Fibroblast of skin of scalp (primary cell): Measurements from ENCODE around the gene CPNE7.
"Not testable (repeated sequence)": the region's sequence is repeated elsewhere in the genome, so short reads cannot be mapped to it uniquely, and the experiment has no call there.

Source experiments
- DNase-seq: peaks from one replicate; pipeline ENCODE4 v3.0.0-alpha.2; 2013

The CPNE7 gene

DNA sequence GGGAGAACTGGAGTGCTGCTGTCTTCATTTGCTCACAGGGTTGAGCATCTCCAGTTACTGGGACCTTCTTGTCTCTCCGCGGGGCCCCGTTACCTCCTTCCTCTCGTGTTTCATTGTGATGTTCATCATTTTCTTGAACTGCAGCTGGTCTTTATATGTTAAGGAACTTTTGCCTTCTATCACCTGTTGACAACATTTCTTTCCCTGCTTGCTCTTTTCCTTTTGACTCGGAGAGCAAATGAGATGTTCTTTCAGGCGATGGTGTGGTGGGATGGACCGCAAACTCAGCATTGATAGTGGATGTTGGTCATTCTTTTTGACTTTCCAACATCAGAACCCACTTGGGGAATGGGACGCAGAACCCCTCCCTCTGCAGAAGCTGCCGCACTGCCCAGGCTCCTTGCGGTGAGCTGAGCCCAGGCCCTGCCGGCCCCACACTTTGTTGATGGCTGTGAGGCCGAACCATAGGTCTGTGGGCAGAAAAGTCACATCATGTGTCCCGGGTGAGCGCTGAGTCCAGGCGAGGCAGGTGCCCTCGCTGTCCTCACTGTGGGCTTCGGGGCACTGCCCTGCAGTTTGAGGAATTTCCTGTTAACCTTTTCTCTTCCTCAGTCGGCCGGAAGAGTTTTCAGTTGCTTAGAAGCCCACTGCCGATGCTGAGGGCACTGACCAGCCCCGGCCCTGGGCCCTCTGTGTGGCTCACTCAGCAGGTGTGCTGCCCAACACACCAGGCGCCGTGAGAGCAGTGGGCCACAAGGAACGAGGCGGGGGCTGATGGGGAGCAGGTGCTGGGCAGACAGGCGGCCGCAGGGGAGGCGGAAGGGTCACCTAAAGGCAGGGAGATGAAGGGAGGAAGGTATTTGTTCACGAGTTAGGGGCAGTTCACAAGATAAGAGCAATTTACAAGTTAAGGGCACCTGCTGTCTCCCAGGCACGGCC, 7.6 kb upstream of the CPNE7 start:
- DNase-seq: no peak

- DNase-seq: no peak
Measured at GRCh38 chr16:89569506-89570341, 5.8 kb upstream of the CPNE7 start.

DNA sequence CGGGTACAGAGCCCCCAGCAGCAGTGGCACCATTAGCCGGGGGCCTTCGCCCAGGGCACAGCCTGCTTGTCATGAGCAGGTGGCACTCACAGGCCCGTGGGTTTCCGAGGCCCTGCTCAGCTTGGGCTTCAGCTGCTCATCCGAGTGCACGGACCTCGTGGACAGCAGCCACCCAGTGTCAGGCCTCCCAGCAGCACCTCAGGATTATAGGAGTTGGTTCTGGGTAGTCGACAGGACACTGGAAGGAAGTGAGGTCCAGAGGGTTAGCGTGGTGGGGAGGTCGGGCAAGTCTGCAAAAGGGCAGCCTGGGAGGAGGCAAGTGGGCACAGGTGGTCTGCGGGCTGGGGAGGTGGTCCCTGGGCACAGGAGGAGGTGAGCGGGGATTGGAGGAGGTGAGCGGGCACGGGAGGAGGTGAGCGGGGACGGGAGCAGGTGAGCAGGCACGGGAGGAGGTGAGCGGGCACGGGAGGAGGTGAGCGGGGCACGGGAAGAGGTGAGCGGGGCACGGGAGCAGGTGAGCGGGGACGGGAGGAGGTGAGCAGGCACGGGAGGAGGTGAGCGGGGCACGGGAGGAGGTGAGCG, 5.1 kb upstream of the CPNE7 start:
- DNase-seq: no peak

- DNase-seq: not testable (repeated sequence)
Measured at GRCh38 chr16:89570983-89571598, 4.5 kb upstream of the CPNE7 start.

DNA sequence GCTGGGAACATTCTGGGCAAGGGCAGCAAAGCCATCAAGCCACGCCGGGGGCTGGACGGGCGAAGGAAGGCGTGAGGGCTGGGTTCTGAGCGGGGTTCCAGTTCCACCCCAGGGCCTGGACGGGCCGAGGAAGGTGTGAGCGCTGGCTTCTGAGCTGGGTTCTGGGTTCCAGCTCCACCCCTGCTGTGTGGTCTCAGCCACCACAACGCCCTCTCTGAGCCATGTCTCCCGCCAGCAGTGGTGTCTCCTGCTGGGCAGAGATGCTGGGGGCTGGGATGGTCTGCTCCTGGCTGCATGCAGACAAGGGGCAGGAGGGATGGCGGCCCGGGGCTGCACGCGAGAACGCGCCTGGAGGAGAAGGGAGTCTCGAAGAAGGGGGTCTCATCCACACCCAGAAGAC, 3.9 kb upstream of the CPNE7 start:
- DNase-seq: no peak

DNA sequence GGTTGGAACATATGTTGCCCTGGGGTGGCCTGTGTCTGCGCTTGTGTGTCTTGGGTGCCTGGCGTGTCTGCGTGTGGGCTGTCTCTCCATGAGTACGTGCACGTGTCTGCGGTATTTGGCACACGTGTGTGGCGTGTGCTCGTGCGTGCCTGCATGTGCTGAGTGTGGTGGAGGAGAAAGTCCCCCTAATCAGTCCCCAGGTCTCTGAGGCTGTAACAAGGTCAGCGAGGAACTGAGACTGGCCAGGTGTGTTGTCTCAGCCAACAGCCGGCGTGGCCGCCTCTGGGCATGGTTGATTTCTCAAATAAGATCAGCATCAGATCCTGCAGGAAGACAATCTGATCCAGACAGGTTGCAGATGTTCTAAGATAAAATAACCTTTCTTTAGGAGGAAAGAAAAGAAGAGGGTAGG, 3.5 kb upstream of the CPNE7 start:
- DNase-seq: no peak

DNA sequence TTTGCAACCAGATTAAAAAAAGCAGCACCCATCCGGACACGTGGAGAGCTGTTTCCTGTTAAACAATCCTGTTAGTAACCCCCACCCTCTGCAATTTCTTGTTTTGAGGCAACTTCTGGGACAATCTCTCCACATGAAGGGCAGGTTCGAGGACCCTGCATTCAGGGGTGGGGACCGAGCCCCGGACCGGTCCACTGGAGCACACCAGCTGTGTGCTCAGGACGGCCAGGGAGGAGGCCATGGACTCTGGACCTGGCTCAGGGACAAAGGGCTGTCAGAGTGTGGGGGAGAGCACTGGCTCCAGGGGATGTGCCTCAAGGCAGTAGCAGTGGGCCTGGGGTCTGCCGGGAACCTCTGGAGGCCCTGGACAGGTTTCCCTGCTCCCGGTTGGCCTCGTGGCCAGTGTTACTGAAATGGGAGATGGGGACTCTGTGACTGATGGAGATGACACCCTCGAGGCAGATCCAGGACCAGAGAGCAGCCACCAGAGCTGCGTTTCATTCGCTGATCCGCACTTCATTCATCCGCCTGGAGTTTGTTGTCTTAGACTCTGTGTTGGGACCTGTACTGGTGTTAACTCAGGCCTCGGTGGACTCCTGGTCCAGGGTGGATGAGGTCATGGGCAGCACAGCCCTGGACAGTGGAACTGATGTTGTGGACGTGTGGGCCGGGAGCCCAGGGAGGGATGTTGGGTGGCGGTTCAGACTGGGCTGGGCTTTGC, 2.9 kb upstream of the CPNE7 start:
- DNase-seq: no peak

GRCh38 chr16:89573826-89574680, 1.5 kb upstream of the CPNE7 start:
- no peak for DNase-seq

DNA sequence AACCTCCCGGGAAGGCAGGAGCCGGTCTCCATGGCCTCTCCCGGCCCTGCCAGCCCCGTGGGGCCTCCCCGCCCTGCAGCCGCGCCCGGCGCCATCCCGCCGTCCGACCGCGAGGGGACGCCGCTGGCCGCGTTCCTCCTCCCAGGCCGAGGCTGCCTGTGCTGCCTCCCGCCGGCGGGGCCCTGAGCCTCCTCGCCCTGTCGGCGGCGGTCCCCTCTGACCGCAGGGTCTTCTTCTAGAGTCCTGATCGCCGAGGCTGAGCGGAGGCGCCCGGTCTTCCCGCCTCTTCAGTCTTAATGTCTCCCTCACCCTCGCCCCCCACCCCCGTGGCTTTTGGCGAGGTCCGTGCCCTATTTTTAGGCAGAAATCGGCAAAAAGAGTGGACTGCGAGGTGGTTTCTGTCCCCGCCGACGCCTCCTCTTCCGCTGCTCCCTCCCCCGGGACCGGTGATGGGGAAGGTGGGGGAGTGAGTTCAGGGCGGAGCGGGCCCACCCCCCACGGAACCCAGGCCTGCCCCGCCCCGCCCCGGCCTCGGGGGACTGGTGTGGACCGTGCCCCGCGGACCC, 794 bp upstream of the CPNE7 start:
- peak; percentile 70 for DNase-seq

GRCh38 chr16:89576153-89577054, 846 bp downstream of the CPNE7 start:
- DNase-seq: no peak

DNA sequence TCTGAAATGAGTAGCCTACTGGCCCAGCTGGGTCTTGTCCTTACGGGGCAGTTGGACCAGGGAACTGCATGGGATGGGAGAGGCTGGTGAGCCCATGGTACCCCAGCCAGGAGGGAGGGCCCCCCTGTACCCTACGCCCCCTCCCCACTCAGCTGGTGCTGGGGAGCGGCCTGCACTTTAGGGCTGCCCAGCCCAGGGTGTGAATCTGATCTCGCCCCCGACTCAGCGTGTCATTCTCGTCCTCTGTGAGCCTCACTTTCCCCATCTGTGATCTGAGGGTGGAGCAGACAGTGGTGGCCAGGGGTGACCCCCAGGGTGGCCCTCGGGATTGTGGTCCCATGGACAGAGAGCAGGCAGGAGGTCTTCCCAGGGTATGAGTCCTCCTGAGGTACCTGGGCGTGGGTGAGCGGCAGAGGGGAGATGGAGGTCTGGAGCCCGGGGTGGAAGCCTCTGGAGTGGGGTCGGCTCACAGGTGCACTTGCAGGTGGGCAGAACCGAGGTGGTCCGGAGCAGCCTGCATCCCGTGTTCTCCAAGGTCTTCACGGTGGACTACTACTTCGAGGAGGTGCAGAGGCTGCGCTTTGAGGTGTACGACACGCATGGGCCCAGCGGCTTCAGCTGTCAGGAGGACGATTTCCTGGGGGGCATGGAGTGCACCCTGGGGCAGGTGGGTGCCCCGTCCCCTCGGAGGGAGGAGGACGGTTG, 1.6 kb downstream of the CPNE7 start:
- no peak for DNase-seq

GRCh38 chr16:89579351-89579750, 3.8 kb downstream of the CPNE7 start:
- DNase-seq: no peak

GRCh38 chr16:89581045-89581695, 5.6 kb downstream of the CPNE7 start:
- peak; percentile 98 for DNase-seq

DNA sequence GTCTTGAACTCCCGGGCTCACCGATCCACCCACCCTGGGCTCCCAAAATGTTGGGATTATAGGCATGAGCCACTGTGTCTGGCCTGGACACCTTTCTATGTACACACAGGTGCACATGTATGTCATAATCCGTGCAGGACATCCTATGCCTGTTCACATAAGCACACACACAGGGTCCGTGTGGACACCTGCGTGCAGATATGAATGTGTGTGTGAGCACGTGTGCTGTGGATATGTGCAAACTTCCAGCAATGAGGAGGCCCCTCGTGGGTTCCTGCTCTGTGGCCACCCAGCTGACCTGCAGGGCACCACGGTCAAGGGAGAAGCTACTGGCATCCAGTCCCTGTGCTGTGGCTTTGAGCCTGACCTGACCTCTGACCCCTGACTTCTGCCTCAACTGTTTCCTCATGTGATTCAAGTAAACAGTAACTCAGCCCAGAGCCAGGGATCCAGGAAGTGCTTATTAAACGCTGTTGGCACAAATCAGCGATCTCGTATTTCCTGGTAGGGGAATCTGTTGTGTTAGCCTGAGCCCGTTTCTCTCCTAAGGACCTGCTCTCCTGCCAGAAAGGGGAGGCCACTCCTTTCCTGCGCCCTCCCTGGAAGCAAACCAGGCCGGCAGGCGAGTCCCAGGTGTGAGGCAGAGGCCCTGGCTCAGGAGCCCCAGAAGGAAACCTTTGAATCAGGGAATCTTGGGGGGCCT, 6.5 kb downstream of the CPNE7 start:
- DNase-seq: no peak

DNA sequence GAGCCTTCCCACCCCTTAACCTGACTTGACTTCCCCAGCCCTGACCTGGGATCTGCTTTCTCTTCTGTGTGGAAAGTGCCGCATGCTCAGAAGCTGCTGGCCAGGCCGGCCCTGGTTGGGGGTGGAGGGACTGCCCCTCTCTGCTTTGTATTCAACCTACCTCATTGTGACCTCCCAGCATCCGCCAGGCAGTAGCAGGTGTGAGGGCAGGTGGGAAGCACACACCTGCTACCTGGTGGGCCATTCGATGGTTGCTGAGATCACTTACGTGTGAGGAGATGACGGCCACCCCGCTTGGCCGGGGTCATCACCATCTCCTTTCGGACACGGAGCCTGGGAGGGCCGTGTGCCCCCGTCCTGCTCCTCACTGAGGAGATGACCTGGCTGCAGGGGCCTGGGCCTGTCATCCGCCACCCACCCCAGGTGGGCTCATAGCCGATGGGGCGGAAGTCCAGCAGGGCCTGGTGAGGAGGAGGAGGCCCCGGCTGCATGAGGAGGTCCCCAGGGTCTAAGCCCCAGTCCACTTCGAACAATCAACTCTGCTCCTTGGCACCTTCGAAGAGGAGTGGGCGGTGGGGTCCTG, 7.1 kb downstream of the CPNE7 start:
- DNase-seq: no peak

DNA sequence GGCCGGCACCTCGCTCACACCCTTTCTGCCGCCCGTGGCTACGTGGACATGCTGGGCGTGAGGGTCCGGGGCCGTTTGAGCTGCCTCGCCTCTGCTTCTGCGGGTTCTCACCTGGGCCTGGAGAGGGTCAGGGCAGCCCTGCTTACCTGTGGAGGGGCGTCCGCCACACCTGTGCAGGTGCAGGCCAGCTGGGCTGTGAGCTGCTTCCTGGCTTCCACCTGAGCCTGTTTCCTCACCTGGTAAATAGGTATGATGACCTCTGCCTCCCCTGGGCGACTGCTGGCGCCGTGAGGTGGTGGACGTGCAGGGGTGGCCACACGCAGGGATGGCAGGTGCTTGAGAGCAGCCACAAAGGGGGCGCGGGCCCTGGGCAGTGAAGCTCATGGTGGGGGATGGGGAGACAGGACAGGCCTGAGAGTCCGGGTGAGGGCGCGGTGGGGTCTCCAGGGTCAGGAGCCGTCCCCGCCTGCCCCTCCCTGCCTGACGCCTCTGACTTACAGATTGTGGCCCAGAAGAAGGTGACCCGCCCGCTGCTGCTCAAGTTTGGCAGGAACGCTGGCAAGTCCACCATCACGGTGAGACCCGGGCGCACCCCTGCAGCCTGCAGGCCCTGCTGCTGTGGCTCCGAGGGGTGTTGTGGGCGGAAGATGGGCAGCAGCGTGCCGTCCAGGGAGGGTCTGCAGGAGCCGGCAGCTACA, 7.8 kb downstream of the CPNE7 start:
- DNase-seq: no peak
